HepG2 (cell line): ENCODE measurements around the gene C1S. TPM values are rescaled to one million over a fixed set of nuclear protein-coding genes. Genes with fewer than 3 reads are reported as not detected.

Experiments used
- ATAC-seq: fragments of 200-7000 bp; cut with Tn5 transposase; 3 replicates; pipeline ENCODE4 v1.9.1; 2020; ENCODE audit warnings: mild to moderate bottlenecking, moderate library complexity
- BruUV-seq: library from RNA; stranded (reverse); fragments of 400-500 nt; replicated peaks from 2 replicates; lab custom pipeline; 2021; lab: Mats Ljungman, UMichigan
- CTCF ChIA-PET: fragments of 300-600 bp; formaldehyde crosslinking; extraction: SDS; loops from one replicate; lab custom pipeline; 2021; ENCODE audit warnings: low total read pairs, inconsistent platforms, low intra/inter-chr PET ratio; lab: Yijun Ruan, JAX
- POLR2A ChIA-PET: fragments of 350-600 bp; sonication (Branson Sonifier 250); formaldehyde crosslinking; loops from one replicate; lab custom pipeline; 2020; ENCODE audit warnings: antibody characterized with exemption, inconsistent platforms; lab: Yijun Ruan, JAX
- DNase-seq: peaks from one replicate; pipeline ENCODE4 v3.0.0-alpha.2; 2015; ENCODE audit warnings: low spot score
- FAIRE-seq: peaks from 3 replicates; lab custom pipeline; 2011; peaks lifted over from hg19 to GRCh38; lab: Jason Lieb, UNC
- H2AFZ ChIP-seq: one replicate; pipeline ENCODE4 v1.6.1; 2011; ENCODE audit warnings: low read length, inconsistent platforms
- H3K27ac ChIP-seq: fragments of 300-600 bp; 3 replicates; pipeline ENCODE4 v1.8.0; 2011; ENCODE audit warnings: mixed run types, mild to moderate bottlenecking, mixed read lengths, low read length, inconsistent platforms; ENCODE audit not compliant: insufficient read depth; ENCODE audit errors: extremely low read length
- H3K27me3 ChIP-seq, 2 experiments: fragments of 200-600 bp in 1 of 2; 2 replicates in 1 of 2; 3 replicates in 1 of 2; pipeline versions ENCODE4 v1.6.0 to v1.8.0; 2011; ENCODE audit warnings: low read length in 2 of 2, mild to moderate bottlenecking in 2 of 2, moderate library complexity in 2 of 2, inconsistent platforms in 1 of 2; ENCODE audit not compliant: insufficient read depth in 2 of 2, control insufficient read depth in 1 of 2
- H3K36me3 ChIP-seq, 2 experiments: fragments of 200-600 bp in 1 of 2; replicated peaks in 1 of 2; 2 replicates in 1 of 2; 3 replicates in 1 of 2; pipeline versions ENCODE4 v1.5.1 to v1.8.0; 2011; ENCODE audit warnings: low read length in 2 of 2, inconsistent platforms in 1 of 2; ENCODE audit not compliant: insufficient read depth in 2 of 2, control insufficient read depth in 1 of 2
- H3K4me1 ChIP-seq: 2 replicates; pipeline ENCODE4 v1.5.1; 2012; ENCODE audit warnings: low read length, inconsistent platforms; ENCODE audit not compliant: insufficient read depth
- H3K4me2 ChIP-seq: 2 replicates; pipeline ENCODE4 v1.6.0; 2011; ENCODE audit warnings: low read depth, low read length, inconsistent platforms
- H3K4me3 ChIP-seq, 3 experiments: fragments of 200-600 bp in 1 of 3; sonication (generic), shearing (Covaris generic) in 1 of 3; replicated peaks in 1 of 3; 2 replicates each; pipeline ENCODE4 v1.5.1; 2011 to 2016; ENCODE audit warnings: low read length in 3 of 3, inconsistent platforms in 2 of 3, low read depth in 2 of 3, mild to moderate bottlenecking in 2 of 3, control low read depth in 1 of 3, mixed read lengths in 1 of 3; ENCODE audit not compliant: insufficient read depth in 1 of 3
- H3K79me2 ChIP-seq: one replicate; pipeline ENCODE4 v1.6.1; 2011; ENCODE audit warnings: low read length, inconsistent platforms; ENCODE audit not compliant: insufficient read depth
- H3K9ac ChIP-seq: 2 replicates; pipeline ENCODE4 v1.6.0; 2011; ENCODE audit warnings: mild to moderate bottlenecking, low read depth, low read length, inconsistent platforms; ENCODE audit not compliant: insufficient read depth
- H3K9me3 ChIP-seq: 2 replicates; pipeline ENCODE4 v1.5.1; 2012; ENCODE audit warnings: mild to moderate bottlenecking, low read length
- H4K20me1 ChIP-seq: 2 replicates; pipeline ENCODE4 v1.6.0; 2011; ENCODE audit warnings: inconsistent platforms, mild to moderate bottlenecking, low read length, moderate library complexity; ENCODE audit not compliant: insufficient read depth
- HDAC1 ChIP-seq: sonication (generic); formaldehyde crosslinking; IDR thresholded peaks from 2 replicates; pipeline ENCODE4 v1.5.1; 2020; ENCODE audit warnings: mild to moderate bottlenecking, missing genetic modification reagents
- MEIS1 ChIP-seq: sonication (generic); formaldehyde crosslinking; IDR thresholded peaks from 2 replicates; pipeline ENCODE4 v1.9.0; 2021; ENCODE audit warnings: mild to moderate bottlenecking, missing genetic modification reagents, moderate library complexity, borderline replicate concordance
- MIER2 ChIP-seq: IDR thresholded peaks from 2 replicates; pipeline ENCODE4 v1.6.1; 2016; ENCODE audit warnings: missing biosample characterization, missing genetic modification reagents
- TOPORS ChIP-seq: sonication (generic); formaldehyde crosslinking; IDR thresholded peaks from 2 replicates; pipeline ENCODE4 v1.8.0; 2023; ENCODE audit warnings: mild to moderate bottlenecking, missing genetic modification reagents
- ZFP90 ChIP-seq: sonication (generic); formaldehyde crosslinking; IDR thresholded peaks from 2 replicates; pipeline ENCODE4 v1.8.0; 2022; ENCODE audit warnings: missing genetic modification reagents, mild to moderate bottlenecking, inconsistent platforms, borderline replicate concordance
- ZNF335 ChIP-seq: sonication (generic); formaldehyde crosslinking; IDR thresholded peaks from 2 replicates; pipeline ENCODE4 v1.4.0; 2020; ENCODE audit warnings: missing genetic modification reagents
- ZNF33A ChIP-seq: sonication (generic); formaldehyde crosslinking; IDR thresholded peaks from 2 replicates; pipeline ENCODE4 v1.5.1; 2020; ENCODE audit warnings: missing genetic modification reagents, mild to moderate bottlenecking, moderate library complexity, borderline replicate concordance
- ZNF431 ChIP-seq: sonication (generic); formaldehyde crosslinking; IDR thresholded peaks from 2 replicates; pipeline ENCODE4 v1.9.0; 2022; ENCODE audit warnings: missing genetic modification reagents, low read depth, mild to moderate bottlenecking, borderline replicate concordance
- ZNF749 ChIP-seq: sonication (generic); formaldehyde crosslinking; IDR thresholded peaks from 2 replicates; pipeline ENCODE4 v1.8.0; 2022; ENCODE audit warnings: mild to moderate bottlenecking, missing genetic modification reagents, moderate library complexity, borderline replicate concordance
- WGBS: methylation state at CpG from one replicate; pipeline ENCODE4 v1.1.6; 2017; ENCODE audit warnings: low lambda C conversion rate; 5-methylcytosine and 5-hydroxymethylcytosine counted together
- in situ Hi-C: cut with HindIII; loops from 2 replicates; pipeline ENCODE4 v1.10.0; 2017; ENCODE audit warnings: low pct_unique_long_range_greater_than_20kb; ENCODE audit not compliant: extremely low pct_ligation_motif_present
- intact Hi-C: fragments of 100-400 bp; cut with micrococcal nuclease; formaldehyde crosslinking; loops from one replicate; pipeline ENCODE4 v1.10.0; 2022; ENCODE audit not compliant: unreplicated experiment
- polyA plus RNA-seq, 8 experiments: library from polyadenylated mRNA; depleted of rRNA in 3 of 8; stranded (reverse) in 7 of 8; unstranded in 1 of 8; fragments of >200 nt; fragmentation: Illumina TruSeq in 4 of 8; extraction: Trizol in 4 of 8; gene quantifications; 2 replicates each; pipeline versions ENCODE4 v1.2.1 to v1.2.3, GENCODE V29; 2011 to 2016; ENCODE audit warnings: low read depth in 4 of 8, missing spikeins in 1 of 8, mixed read lengths in 1 of 8; ENCODE audit not compliant: insufficient read depth in 1 of 8
- total RNA-seq, 5 experiments: library from RNA; depleted of rRNA; stranded (reverse); fragments of >200 nt; fragmentation: Illumina TruSeq; extraction: Trizol; gene quantifications; 2 replicates each; pipeline ENCODE4 v1.2.3, GENCODE V29; 2016; ENCODE audit warnings: low read depth in 1 of 5
- TF ChIP-seq, protein P1 (sequence below): sonication (generic); formaldehyde crosslinking; IDR thresholded peaks from 2 replicates; pipeline ENCODE4 v1.9.0; 2021; ENCODE audit warnings: missing genetic modification reagents, borderline replicate concordance
- TF ChIP-seq, protein P2 (sequence below): sonication (generic); formaldehyde crosslinking; IDR thresholded peaks from 2 replicates; pipeline ENCODE4 v1.4.0; 2020; ENCODE audit warnings: low read depth, mild to moderate bottlenecking, missing genetic modification reagents
- TF ChIP-seq, protein P3 (sequence below): sonication (generic); formaldehyde crosslinking; conservative IDR thresholded peaks from 2 replicates; pipeline ENCODE4 v1.8.0; 2022; ENCODE audit warnings: mild to moderate bottlenecking, moderate library complexity, missing genetic modification reagents
- TF ChIP-seq, protein P4 (sequence below): sonication (generic); formaldehyde crosslinking; IDR thresholded peaks from 2 replicates; pipeline ENCODE4 v1.5.0; 2020; ENCODE audit warnings: mild to moderate bottlenecking, missing genetic modification reagents
- TF ChIP-seq, protein P5 (sequence below): sonication (generic); formaldehyde crosslinking; IDR thresholded peaks from 2 replicates; pipeline ENCODE4 v1.8.0; 2022; ENCODE audit warnings: missing genetic modification reagents, mild to moderate bottlenecking, inconsistent platforms, borderline replicate concordance

The C1S gene
- total and polyA plus RNA-seq, 2 of the 13 experiments (the other 11 are each of a cell fraction or from before 2014, with no cell fraction given), result 14.5 to 18.2 TPM

DNA sequence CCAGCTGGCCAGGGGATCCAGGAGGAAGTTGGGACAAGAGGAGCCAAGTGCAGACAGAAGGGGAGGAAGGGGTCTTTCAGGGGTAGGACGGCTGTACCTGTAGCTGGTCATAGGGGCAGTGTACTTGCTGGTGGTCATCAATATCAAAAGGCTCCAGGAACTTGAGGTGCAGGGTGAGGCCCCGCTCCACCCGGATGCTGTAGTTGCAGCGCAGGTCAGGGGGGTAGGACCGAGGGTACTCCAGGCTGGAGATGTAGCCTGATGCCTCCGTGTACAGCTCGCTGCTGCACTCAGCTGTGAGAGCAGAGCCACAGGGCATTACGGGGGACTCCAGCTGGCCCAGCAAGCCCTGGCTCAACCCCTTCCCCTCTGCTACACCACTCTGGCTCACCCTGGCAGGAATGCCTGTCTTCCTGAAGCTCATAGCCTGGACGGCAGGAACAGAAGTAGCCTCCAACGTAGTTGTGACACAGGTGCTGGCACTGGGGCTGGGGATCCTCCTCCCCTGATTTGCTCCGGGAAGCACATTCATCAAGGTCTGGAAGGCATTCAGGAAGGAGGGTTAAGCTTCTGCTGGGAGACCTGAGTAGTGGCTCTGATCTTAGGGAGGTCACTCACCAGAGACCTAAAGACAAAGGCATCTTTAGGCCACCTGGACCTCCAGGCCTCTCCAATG lies 28.8 kb downstream of the C1S start:
- Histone ChIP-seq H3K4me1 (peaks cover 27% of the 10 kb centered on the region), H3K27ac (no peak overlapping the region), H3K9me3 (peaks cover 8% of the 10 kb centered on the region; the same call in 1 of the 2 replicates), H4K20me1 (no peaks in the 10 kb centered on the region), H2AFZ (no peak overlapping the region), H3K79me2 (no peaks in the 10 kb centered on the region), H3K9ac (no peak overlapping the region), H3K27me3 (peaks cover 0 to 2% of the 10 kb centered on the region in 2 experiments; a peak in 1 of 5 replicates), H3K36me3 (no peaks in the 10 kb centered on the region), H3K4me3 (no peak overlapping the region), H3K4me2 (no peak overlapping the region)
- intact Hi-C loops (no loop called here), in situ Hi-C loops (no loop called here)
- POLR2A ChIA-PET, result interaction anchor here (1.2 to 2.7 kb wide), 3 partner anchors 19 to 146 kb away, joined by 4 to 11 read pairs (median 5); partner anchors contain the start of genes C12orf57, C1RL, C1S and RNU7-1
- ATAC-seq (no peak), FAIRE-seq (no peak), DNase-seq (no peak)
- 83% methylated on average over 1 of the region's 11 CpGs for WGBS
- no TSS peak for BruUV-seq
- CTCF ChIA-PET, result no interaction called here
- TF ChIP-seq ZNF431 (CRISPR knock-in tag), result no peak
- TF ChIP-seq TOPORS (CRISPR knock-in tag), result no peak
- TF ChIP-seq ZNF33A, result no peak
- no peak for TF ChIP-seq ZNF749 (CRISPR knock-in tag)
- TF ChIP-seq, protein P1, sequence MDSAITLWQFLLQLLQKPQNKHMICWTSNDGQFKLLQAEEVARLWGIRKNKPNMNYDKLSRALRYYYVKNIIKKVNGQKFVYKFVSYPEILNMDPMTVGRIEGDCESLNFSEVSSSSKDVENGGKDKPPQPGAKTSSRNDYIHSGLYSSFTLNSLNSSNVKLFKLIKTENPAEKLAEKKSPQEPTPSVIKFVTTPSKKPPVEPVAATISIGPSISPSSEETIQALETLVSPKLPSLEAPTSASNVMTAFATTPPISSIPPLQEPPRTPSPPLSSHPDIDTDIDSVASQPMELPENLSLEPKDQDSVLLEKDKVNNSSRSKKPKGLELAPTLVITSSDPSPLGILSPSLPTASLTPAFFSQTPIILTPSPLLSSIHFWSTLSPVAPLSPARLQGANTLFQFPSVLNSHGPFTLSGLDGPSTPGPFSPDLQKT (CRISPR knock-in tag), result no peak
- TF ChIP-seq ZNF335 (CRISPR knock-in tag), result no peak
- no peak for TF ChIP-seq MEIS1 (CRISPR knock-in tag)
- TF ChIP-seq, protein P2, sequence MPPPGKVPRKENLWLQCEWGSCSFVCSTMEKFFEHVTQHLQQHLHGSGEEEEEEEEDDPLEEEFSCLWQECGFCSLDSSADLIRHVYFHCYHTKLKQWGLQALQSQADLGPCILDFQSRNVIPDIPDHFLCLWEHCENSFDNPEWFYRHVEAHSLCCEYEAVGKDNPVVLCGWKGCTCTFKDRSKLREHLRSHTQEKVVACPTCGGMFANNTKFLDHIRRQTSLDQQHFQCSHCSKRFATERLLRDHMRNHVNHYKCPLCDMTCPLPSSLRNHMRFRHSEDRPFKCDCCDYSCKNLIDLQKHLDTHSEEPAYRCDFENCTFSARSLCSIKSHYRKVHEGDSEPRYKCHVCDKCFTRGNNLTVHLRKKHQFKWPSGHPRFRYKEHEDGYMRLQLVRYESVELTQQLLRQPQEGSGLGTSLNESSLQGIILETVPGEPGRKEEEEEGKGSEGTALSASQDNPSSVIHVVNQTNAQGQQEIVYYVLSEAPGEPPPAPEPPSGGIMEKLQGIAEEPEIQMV (CRISPR knock-in tag), result no peak
- TF ChIP-seq, protein P3, sequence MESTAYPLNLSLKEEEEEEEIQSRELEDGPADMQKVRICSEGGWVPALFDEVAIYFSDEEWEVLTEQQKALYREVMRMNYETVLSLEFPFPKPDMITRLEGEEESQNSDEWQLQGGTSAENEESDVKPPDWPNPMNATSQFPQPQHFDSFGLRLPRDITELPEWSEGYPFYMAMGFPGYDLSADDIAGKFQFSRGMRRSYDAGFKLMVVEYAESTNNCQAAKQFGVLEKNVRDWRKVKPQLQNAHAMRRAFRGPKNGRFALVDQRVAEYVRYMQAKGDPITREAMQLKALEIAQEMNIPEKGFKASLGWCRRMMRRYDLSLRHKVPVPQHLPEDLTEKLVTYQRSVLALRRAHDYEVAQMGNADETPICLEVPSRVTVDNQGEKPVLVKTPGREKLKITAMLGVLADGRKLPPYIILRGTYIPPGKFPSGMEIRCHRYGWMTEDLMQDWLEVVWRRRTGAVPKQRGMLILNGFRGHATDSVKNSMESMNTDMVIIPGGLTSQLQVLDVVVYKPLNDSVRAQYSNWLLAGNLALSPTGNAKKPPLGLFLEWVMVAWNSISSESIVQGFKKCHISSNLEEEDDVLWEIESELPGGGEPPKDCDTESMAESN (CRISPR knock-in tag), result no peak
- no peak for TF ChIP-seq MIER2 (CRISPR knock-in tag)
- TF ChIP-seq, protein P4, sequence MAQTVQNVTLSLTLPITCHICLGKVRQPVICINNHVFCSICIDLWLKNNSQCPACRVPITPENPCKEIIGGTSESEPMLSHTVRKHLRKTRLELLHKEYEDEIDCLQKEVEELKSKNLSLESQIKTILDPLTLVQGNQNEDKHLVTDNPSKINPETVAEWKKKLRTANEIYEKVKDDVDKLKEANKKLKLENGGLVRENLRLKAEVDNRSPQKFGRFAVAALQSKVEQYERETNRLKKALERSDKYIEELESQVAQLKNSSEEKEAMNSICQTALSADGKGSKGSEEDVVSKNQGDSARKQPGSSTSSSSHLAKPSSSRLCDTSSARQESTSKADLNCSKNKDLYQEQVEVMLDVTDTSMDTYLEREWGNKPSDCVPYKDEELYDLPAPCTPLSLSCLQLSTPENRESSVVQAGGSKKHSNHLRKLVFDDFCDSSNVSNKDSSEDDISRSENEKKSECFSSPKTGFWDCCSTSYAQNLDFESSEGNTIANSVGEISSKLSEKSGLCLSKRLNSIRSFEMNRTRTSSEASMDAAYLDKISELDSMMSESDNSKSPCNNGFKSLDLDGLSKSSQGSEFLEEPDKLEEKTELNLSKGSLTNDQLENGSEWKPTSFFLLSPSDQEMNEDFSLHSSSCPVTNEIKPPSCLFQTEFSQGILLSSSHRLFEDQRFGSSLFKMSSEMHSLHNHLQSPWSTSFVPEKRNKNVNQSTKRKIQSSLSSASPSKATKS (CRISPR knock-in tag), result no peak
- no peak for TF ChIP-seq HDAC1 (CRISPR knock-in tag)
- TF ChIP-seq ZFP90 (CRISPR knock-in tag), result no peak
- TF ChIP-seq, protein P5, sequence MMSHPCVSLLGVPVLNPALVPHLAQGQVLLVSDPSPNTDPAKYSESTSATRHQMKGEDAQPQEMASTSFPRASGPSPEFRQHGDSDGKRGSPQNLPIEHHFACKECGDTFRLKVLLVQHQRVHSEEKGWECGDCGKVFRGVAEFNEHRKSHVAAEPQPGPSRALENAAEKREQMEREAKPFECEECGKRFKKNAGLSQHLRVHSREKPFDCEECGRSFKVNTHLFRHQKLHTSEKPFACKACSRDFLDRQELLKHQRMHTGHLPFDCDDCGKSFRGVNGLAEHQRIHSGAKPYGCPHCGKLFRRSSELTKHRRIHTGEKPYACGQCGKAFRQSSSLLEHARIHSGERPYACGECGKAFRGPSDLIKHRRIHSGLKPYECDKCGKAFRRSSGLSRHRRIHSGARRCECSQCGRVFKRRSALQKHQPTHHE (CRISPR knock-in tag), result no peak
